22Rv1 (cell line): ENCODE data around the gene PBLD.

Experiments
- ZFX ChIP-seq: fragments of 450-650 bp; IDR thresholded peaks from 2 replicates; pipeline ENCODE4 v1.6.1; 2017; ENCODE audit warnings: antibody characterized with exemption, borderline replicate concordance
- TF ChIP-seq, protein P1 (sequence below): fragments of 450-650 bp; IDR thresholded peaks from 2 replicates; pipeline ENCODE4 v1.5.1; 2017; ENCODE audit warnings: mild to moderate bottlenecking

DNA sequence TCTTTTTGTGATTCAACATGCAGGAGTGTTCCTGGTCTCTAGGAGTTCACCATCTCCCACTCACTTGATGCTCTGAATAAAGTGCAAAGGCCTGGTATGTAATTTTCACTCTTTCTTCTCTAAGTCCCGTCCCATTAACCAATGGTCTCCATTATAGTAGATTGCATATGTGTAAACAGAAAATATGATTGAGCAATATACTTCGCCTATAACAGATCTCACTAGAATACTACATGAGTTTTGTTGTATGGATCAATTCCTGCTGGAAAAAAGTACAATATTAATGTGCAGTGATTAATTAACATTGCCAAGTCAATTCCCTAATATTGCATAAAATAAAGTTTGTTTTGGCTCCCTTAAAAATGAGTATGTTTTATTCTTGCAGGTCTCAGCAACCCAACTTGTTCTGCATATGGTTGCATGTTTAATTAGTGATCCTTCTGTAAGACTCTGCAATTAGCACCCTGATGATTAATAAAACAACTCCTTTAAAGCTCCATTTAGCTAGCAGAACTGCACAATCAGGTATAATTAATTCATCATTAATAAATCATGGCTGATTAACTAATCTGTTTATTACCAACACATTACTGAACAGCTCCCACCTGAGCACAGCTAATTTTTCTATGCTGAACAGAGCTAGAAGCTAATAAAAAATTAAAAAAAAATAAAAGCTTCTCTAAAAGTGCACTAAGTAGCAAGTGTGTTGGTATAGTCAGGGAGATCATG, 63.0 kb downstream of the PBLD start:
- TF ChIP-seq, protein P1, sequence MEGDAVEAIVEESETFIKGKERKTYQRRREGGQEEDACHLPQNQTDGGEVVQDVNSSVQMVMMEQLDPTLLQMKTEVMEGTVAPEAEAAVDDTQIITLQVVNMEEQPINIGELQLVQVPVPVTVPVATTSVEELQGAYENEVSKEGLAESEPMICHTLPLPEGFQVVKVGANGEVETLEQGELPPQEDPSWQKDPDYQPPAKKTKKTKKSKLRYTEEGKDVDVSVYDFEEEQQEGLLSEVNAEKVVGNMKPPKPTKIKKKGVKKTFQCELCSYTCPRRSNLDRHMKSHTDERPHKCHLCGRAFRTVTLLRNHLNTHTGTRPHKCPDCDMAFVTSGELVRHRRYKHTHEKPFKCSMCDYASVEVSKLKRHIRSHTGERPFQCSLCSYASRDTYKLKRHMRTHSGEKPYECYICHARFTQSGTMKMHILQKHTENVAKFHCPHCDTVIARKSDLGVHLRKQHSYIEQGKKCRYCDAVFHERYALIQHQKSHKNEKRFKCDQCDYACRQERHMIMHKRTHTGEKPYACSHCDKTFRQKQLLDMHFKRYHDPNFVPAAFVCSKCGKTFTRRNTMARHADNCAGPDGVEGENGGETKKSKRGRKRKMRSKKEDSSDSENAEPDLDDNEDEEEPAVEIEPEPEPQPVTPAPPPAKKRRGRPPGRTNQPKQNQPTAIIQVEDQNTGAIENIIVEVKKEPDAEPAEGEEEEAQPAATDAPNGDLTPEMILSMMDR, result no peak
- no peak for TF ChIP-seq ZFX
